NCI-H446 treated with DMSO at 0.1 percent for 48 hours (cell line): ENCODE measurements around the gene EIF4A2.
"Not testable (repeated sequence)": the region's sequence is repeated elsewhere in the genome, so short reads cannot be mapped to it uniquely, and the experiment has no call there.

Experiments
- DNase-seq: peaks from one replicate; lab custom pipeline; 2025; lab: John Stamatoyannopoulos, UW

The EIF4A2 gene

GRCh38 chr3:186784820-186785494 is 1.6 kb downstream of the EIF4A2 start:
- no peak for DNase-seq

GRCh38 chr3:186785495-186786018 is 2.2 kb downstream of the EIF4A2 start:
- no peak for DNase-seq

- DNase-seq, result no peak
Measured at GRCh38 chr3:186786922-186787321, 3.5 kb downstream of the EIF4A2 start.

DNA sequence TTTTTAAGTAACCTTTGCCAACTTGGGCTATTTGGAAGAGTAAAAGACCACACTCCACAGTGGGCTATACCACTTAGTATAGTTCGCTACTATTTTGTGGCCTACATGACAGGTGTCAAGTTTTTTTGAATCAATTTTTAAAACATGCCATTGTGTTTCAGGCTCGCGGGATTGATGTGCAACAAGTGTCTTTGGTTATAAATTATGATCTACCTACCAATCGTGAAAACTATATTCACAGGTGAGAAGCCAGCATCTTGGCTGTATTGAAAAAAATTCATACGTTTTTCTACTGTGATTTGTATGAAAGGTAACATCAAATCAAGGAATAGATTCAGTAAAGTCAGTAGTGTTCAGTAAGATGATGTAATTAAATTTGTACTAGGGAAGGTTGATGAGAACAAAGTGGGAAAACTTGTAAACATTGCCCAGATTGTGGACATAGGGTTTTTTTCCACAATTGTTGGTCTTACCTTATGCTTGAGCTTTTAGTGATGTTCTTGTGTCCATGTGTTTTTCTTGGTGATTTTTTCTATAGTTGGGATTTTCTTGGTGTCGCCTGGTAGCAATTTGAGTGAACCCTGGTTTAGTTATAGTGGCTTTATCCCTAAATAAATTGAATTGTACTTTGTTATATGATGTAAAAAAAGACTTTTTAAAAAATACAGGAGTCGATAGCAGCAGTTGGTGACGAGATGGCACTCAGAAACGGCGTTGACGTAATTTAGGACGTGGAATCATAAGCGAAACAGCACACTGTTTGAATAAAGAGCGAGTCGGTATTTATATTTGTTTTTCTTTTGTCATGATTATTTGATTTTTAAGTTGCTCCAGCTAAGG is 4.5 kb downstream of the EIF4A2 start:
- no peak for DNase-seq

GRCh38 chr3:186788482-186789370 is 5.3 kb downstream of the EIF4A2 start:
- no peak for DNase-seq

GRCh38 chr3:186789554-186790260 is 6.3 kb downstream of the EIF4A2 start:
- DNase-seq, result no peak

DNA sequence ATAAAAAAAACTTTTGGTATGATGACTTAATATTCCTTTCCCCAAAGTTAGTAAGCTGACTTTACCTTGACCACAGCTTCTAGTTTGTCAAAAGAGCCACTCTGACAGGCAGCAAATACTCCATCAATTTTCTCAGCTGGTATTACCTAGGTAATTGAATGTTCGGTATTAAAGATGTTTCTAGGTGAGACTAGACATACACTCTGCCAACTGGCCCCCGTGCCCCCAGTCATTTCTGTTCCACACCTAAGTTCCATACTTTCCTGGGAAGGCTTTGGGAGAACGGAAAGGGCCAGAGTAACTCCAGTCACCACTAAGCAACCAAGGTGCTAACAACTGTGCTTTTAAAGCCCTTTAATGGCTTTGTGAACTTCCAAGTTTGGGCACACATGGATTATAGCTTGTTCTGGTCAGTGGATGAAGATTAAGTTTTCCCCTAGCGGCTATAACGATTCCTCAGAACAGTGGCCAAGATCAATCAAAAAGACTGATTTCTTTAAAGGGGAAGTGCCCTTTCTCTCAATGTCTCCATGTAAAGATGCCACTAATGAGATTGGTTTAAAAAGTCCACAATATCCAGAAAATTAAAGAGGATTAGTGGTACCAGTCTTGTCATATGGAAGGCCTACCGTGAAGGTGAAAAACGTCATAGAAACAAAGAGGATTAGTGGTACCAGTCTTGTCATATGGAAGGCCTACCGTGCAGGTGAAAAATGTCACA is 7.0 kb downstream of the EIF4A2 start:
- no peak for DNase-seq

DNA sequence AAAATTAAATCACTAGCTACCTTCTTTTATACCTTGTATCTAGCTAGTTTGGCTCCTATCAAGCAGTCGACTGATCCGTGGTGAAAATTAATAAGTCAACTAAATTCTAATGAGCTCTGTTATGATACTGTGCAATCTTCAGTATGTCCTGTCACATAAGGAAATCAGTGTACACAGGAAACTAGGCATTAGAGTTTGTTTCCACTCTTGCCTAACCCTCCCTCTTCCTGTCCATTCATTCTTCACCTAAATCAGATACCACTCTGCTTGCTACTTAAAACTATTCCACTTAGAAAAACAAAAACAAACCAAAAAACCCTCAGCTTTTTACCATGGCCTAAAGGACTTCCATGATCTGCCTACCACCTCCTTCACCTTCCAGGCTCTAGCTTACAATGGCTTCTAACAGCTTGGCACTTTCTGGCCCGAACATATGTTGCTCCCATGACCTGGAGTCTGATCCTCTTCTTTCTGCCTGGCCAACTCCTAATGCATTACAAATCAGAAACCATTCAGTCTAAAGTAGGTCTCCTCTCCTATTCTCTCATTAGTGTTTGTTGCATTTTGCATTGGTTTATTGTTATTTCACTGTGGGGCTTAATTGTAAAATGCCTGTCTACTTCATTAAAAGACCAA is 15.0 kb downstream of the EIF4A2 start:
- no peak for DNase-seq

DNA sequence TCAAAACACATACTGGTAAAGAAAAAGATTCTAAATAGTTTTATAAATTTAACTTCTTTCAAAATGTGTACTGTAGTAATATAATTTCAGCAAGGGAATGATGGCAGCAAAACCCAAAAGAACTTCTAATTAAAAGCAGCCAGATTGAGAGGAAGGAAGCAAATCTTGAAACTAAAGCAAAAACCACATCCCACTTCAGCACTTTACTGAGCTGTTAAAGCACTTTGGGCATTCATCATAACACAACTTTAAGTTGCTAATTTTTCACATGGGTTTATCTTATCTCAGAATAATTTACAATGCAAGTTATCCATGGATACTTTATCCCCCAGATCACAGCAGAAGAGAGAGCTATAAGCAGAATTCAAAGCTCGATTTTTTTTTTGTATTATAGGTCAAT is 16.9 kb downstream of the EIF4A2 start:
- no peak for DNase-seq

GRCh38 chr3:186802701-186803100 is 19.3 kb downstream of the EIF4A2 start:
- no peak for DNase-seq

GRCh38 chr3:186803447-186803846 is 20.1 kb downstream of the EIF4A2 start:
- DNase-seq, result not testable (repeated sequence)

GRCh38 chr3:186806089-186807055 is 23.0 kb downstream of the EIF4A2 start, which contains the start of gene RFC4:
RFC4 (minus strand) TSS chr3:186806482; CDS start chr3:186804713, 1,769 bp downstream.
- DNase-seq, result peak; percentile 68

DNA sequence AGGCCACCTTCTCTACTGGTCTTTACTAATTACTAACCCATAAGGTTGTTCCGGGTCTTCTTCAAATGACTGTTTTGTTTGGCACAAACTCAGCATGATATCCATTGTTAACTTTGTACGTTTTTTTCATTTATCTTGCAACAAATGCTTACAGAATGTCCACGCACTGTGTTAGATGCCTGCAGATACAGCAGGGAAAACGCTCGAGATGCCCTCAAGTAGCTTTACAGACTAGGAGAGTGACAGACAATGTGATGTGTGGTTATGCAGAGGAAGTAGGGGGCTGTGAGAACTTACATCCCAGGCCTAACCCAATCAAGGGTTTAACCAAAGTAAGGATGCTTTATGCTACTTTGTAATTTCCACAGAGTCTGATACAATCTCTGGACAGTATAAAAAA is 23.9 kb downstream of the EIF4A2 start:
- no peak for DNase-seq

- no peak for DNase-seq
Measured at GRCh38 chr3:186810336-186810996, 27.1 kb downstream of the EIF4A2 start.

DNA sequence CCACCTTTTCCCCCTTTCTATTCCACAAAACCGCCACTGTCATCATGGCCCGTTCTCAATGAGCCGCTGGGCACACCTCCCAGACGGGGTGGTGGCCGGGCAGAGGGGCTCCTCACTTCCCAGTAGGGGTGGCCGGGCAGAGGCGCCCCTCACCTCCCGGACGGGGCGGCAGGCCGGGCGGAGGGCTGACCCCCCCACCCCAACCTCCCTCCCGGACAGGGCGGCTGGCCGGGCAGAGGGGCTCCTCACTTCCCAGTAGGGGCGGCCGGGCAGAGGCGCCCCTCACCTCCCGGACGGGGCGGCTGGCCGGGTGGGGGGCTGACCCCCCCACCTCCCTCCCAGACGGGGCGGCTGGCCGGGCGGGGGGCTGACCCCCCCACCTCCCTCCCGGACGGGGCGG is 27.9 kb downstream of the EIF4A2 start:
- not testable (repeated sequence) for DNase-seq

DNA sequence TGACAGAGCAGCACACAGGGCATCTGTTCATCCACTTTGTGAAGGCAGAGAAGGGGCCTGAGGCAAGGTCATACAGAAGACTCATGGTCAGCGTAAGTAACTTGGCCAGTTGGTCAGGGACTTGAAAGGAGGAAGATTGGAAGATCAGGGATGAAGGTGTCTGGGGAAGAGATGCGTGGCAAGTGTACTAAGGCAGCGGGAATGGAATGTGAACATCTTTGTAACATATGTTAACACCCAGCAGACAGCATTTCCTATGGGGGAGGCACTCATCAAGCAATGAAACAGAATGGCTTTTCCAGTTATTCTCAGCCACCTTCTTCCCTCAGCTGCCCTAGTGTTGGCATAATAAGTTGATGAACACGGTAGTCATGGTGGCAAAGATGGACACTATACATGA is 30.7 kb downstream of the EIF4A2 start:
- no peak for DNase-seq

- DNase-seq, result no peak
Measured at GRCh38 chr3:186815435-186815834, 32.1 kb downstream of the EIF4A2 start.

GRCh38 chr3:186818516-186818915 is 35.1 kb downstream of the EIF4A2 start:
- no peak for DNase-seq

DNA sequence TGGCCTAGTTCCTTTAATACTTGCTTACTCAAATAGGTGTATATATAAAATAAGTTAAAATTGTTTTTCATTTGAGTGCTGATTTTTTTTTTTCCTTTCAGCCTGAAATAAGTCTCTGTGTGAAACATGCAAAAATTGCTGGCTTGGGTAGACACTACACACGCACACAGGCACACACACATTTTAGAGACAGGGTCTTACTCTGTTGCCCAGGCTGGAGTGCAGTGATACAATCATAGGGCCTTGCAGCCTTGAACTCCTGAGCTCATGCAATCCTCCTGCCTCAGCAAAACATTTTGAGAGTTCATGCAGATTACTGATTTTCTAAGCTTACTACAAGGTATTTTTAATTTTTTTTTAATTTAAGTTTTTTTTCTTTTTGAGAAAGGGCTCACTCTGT is 35.6 kb downstream of the EIF4A2 start:
- no peak for DNase-seq
